ENCODE data around the gene BRD1.
A peak's percentile ranks its signal among the peaks of the same experiment; 100 is the strongest.

The BRD1 gene

DNA sequence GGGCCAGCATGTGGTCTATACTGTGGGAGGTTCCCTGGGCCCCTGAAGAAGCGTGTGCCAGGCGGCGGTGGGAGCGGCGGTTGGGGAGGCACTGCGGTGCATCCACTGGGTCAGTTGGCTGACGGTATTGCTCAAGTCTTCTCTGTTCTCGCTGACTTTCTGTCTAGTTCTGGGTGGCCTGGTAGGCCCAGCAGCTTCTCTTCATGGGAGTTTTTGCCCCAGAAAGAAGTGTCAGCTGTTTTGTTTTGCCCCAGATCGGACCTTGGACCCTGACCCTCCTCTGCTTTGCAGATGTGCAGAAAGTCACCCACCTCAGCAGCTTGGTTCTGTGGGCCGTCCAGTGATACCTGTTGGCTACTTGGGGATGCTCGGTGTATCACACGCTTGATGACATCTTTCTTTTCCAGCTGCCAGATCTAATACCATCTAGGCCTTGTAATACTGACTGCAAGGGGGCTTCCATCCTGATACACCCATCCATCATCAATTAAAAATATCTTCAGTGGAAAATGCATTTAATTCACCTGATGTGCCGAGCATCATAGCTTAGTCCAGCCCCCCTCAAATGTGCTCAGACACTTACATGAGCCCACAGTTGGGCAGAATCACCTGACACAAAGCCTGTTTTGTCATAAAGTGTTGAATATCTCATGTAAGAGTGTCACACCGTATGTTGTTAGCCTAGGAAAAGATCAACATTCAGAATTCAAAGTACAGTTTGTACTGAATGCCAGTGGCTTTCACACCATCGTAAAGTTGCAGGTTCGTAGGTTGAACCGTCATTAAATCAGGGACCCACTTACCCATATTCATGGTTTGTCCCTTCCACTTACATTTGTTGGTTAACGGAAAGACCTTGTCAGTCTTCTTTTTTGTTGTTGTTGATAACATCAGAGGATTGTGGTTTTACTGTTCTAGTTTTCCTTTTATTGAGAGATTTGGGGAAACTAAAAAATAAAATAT, 39.9 kb upstream of the BRD1 start:
- H3K4me3 ChIP-seq (ENCODE audit: low read depth, low read length): no peak overlapping the region
- TF ChIP-seq, protein P1, sequence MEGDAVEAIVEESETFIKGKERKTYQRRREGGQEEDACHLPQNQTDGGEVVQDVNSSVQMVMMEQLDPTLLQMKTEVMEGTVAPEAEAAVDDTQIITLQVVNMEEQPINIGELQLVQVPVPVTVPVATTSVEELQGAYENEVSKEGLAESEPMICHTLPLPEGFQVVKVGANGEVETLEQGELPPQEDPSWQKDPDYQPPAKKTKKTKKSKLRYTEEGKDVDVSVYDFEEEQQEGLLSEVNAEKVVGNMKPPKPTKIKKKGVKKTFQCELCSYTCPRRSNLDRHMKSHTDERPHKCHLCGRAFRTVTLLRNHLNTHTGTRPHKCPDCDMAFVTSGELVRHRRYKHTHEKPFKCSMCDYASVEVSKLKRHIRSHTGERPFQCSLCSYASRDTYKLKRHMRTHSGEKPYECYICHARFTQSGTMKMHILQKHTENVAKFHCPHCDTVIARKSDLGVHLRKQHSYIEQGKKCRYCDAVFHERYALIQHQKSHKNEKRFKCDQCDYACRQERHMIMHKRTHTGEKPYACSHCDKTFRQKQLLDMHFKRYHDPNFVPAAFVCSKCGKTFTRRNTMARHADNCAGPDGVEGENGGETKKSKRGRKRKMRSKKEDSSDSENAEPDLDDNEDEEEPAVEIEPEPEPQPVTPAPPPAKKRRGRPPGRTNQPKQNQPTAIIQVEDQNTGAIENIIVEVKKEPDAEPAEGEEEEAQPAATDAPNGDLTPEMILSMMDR (IDR thresholded peaks at IDR 0.05; ENCODE audit: low read depth, low read length): no peak
- no peak for DNase-seq (ENCODE audit: low read depth, low spot score)
- in situ Hi-C loops (cut with HindIII; ENCODE audit: low sequenced_read_pairs): no loop called here

- no peak for DNase-seq (ENCODE audit: low read depth, low spot score)
- no peak overlapping the region for H3K4me3 ChIP-seq (ENCODE audit: low read depth, low read length)
- TF ChIP-seq, protein P1 (IDR thresholded peaks at IDR 0.05; ENCODE audit: low read depth, low read length): no peak
- in situ Hi-C loops (cut with HindIII; ENCODE audit: low sequenced_read_pairs): no loop called here
Observed at GRCh38 chr22:49866646-49867045, 39.0 kb upstream of the BRD1 start.

DNA sequence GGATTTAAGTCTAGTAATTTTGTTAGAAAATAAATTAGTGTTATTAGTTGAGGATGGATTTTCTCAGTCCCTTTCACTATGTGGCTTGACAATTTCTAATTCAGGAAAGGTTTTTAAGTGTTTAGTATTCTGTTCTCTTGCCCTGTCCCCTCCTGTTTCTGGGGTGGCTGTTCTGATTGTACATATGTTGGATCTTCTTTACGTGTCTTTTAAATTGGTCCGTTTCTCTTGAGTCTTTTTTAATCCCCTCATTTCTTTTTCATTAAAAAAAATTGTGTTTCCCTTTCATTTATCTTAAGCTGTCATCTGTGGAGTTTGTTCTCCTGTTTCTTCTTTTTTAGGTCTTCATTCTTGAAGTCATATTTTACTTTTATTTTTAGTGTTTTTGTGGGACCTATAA, 38.5 kb upstream of the BRD1 start:
- in situ Hi-C loops (cut with HindIII; ENCODE audit: low sequenced_read_pairs): no loop called here
- no peak overlapping the region for H3K4me3 ChIP-seq (ENCODE audit: low read depth, low read length)
- TF ChIP-seq, protein P1 (IDR thresholded peaks at IDR 0.05; ENCODE audit: low read depth, low read length): no peak
- DNase-seq (ENCODE audit: low read depth, low spot score): peak; percentile 8

GRCh38 chr22:49865156-49865555, 37.5 kb upstream of the BRD1 start:
- no peak overlapping the region for H3K4me3 ChIP-seq (ENCODE audit: low read depth, low read length)
- TF ChIP-seq, protein P1 (IDR thresholded peaks at IDR 0.05; ENCODE audit: low read depth, low read length): no peak
- DNase-seq (ENCODE audit: low read depth, low spot score): no peak
- in situ Hi-C loops (cut with HindIII; ENCODE audit: low sequenced_read_pairs): no loop called here

DNA sequence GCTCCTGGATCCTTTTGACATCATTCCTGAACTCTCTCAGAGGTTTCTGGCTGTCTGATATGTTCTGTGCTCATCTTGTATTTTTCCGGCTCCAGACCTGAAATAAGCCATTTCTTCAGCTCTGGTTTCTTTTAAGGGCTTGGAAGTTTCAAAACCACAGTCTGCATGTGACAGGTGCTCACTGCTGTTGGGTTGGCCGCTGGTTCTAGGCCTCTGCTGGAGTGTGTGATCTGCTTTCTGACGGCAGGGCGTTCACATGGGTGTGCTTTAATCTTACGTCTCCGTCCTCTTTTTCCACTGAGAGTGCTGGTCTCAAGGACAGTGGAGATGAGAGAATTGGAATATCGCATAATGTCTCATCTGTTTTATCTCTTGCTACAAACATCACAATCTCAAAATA, 36.3 kb upstream of the BRD1 start:
- no peak for DNase-seq (ENCODE audit: low read depth, low spot score)
- in situ Hi-C loops (cut with HindIII; ENCODE audit: low sequenced_read_pairs): no loop called here
- TF ChIP-seq, protein P1 (IDR thresholded peaks at IDR 0.05; ENCODE audit: low read depth, low read length): no peak
- no peak overlapping the region for H3K4me3 ChIP-seq (ENCODE audit: low read depth, low read length)

- in situ Hi-C loops (cut with HindIII; ENCODE audit: low sequenced_read_pairs): no loop called here
Observed at GRCh38 chr22:49862496-49862776, 34.8 kb upstream of the BRD1 start.

More at GRCh38 chr22:49862496-49862776, 34.8 kb upstream of the BRD1 start:
- DNase-seq (ENCODE audit: low read depth, low spot score): no peak
- TF ChIP-seq, protein P1 (IDR thresholded peaks at IDR 0.05; ENCODE audit: low read depth, low read length): no peak
- no peak overlapping the region for H3K4me3 ChIP-seq (ENCODE audit: low read depth, low read length)
